GM23248 (cell line): Measurements from ENCODE around the gene TMEM270. TPM values are rescaled to one million over a fixed set of nuclear protein-coding genes. Genes with fewer than 3 reads are reported as not detected.
A peak's percentile ranks its signal among the peaks of the same experiment; 100 is the strongest.

Experiments
- DNase-seq: peaks from one replicate; pipeline ENCODE4 v3.0.0-alpha.2; 2015
- H2AFZ ChIP-seq: fragments of 200-600 bp; sonication (generic); 2 replicates; pipeline ENCODE4 v1.6.1; 2016; ENCODE audit warnings: antibody characterized with exemption
- H3F3A ChIP-seq: fragments of 200-600 bp; sonication (generic); 2 replicates; pipeline ENCODE4 v1.6.1; 2016; ENCODE audit warnings: mild to moderate bottlenecking, antibody characterized with exemption, mixed run types; ENCODE audit not compliant: insufficient read depth
- H3K27ac ChIP-seq: fragments of 200-600 bp; sonication (generic); 2 replicates; pipeline ENCODE4 v1.5.1; 2016; ENCODE audit warnings: mild to moderate bottlenecking
- H3K27me3 ChIP-seq: fragments of 200-600 bp; sonication (generic); replicated peaks from 2 replicates; pipeline ENCODE4 v1.6.1; 2016; ENCODE audit warnings: mild to moderate bottlenecking; ENCODE audit not compliant: insufficient read depth
- H3K36me3 ChIP-seq: fragments of 200-600 bp; sonication (generic); 2 replicates; pipeline ENCODE4 v1.6.1; 2016; ENCODE audit warnings: low read depth, mild to moderate bottlenecking
- H3K4me1 ChIP-seq: fragments of 200-600 bp; sonication (generic); 2 replicates; pipeline ENCODE4 v1.6.1; 2016; ENCODE audit warnings: mild to moderate bottlenecking; ENCODE audit not compliant: insufficient read depth
- H3K4me2 ChIP-seq: fragments of 200-600 bp; sonication (generic); one replicate; pipeline ENCODE4 v1.6.1; 2016; ENCODE audit warnings: mild to moderate bottlenecking; ENCODE audit not compliant: unreplicated experiment
- H3K4me3 ChIP-seq: fragments of 200-600 bp; sonication (generic); 2 replicates; pipeline ENCODE4 v1.5.1; 2016; ENCODE audit warnings: mild to moderate bottlenecking
- H3K79me2 ChIP-seq: fragments of 200-600 bp; sonication (generic); 2 replicates; pipeline ENCODE4 v1.6.1; 2016; ENCODE audit warnings: mild to moderate bottlenecking; ENCODE audit not compliant: insufficient read depth
- H3K9ac ChIP-seq: fragments of 200-600 bp; sonication (generic); 2 replicates; pipeline ENCODE4 v1.6.1; 2016; ENCODE audit warnings: mild to moderate bottlenecking
- H3K9me2 ChIP-seq: fragments of 200-600 bp; sonication (generic); 2 replicates; pipeline ENCODE4 v1.6.1; 2016; ENCODE audit warnings: mixed run types, mild to moderate bottlenecking, moderate library complexity; ENCODE audit not compliant: insufficient read depth
- H3K9me3 ChIP-seq: fragments of 200-600 bp; sonication (generic); one replicate; pipeline ENCODE4 v1.6.1; 2017; ENCODE audit warnings: low read depth
- H4K20me1 ChIP-seq: fragments of 200-600 bp; sonication (generic); 2 replicates; pipeline ENCODE4 v1.6.0; 2016; ENCODE audit not compliant: insufficient read depth
- EZH2 ChIP-seq: fragments of 200-600 bp; sonication (generic); IDR thresholded peaks from 2 replicates; pipeline ENCODE4 v1.6.1; 2018; ENCODE audit warnings: antibody characterized with exemption, mild to moderate bottlenecking; ENCODE audit not compliant: insufficient read depth, poor library complexity, severe bottlenecking
- EZH2phosphoT487 ChIP-seq: fragments of 200-600 bp; sonication (generic); IDR thresholded peaks from 2 replicates; pipeline ENCODE4 v1.6.1; 2018; ENCODE audit warnings: antibody characterized with exemption, moderate library complexity, mild to moderate bottlenecking, low read depth; ENCODE audit not compliant: insufficient read depth
- WGBS, 2 experiments: methylation state at CpG; one replicate each; pipeline ENCODE4 v1.1.6; 2015 to 2017; ENCODE audit warnings: low lambda C conversion rate in 2 of 2, low coverage in 1 of 2; ENCODE audit errors: missing lambda C conversion rate in 2 of 2; 5-methylcytosine and 5-hydroxymethylcytosine counted together
- in situ Hi-C: fragments of 300-500 bp; cut with MboI; formaldehyde crosslinking; loops from 2 replicates; pipeline ENCODE4 v1.15.0; 2020
- polyA plus RNA-seq: library from polyadenylated mRNA; unstranded; fragments of >200 nt; fragmentation: Nextera tagmentation; extraction: Ambion mirVana; gene quantifications from 2 replicates; pipeline ENCODE4 v1.2.1, GENCODE V29; 2016
- total RNA-seq: library from RNA; depleted of rRNA; stranded (reverse); fragments of >200 nt; shearing (Covaris generic); gene quantifications from 2 replicates; pipeline ENCODE4 v1.2.3, GENCODE V29; 2014

TMEM270 gene
- total and polyA plus RNA-seq, 2 experiments from 2014 or later = not detected

GRCh38 chr7:73893342-73894101 lies 32.6 kb downstream of the TMEM270 start:
- WGBS, 2 experiments = 21 to 25% methylated on average over 18 to 19 of the region's 22 CpGs
- peak; percentile 56 for DNase-seq
- Histone ChIP-seq H3K27ac (peak overlapping the region; percentile 97), H3K79me2 (no peaks in the 10 kb centered on the region), H3K36me3 (no peaks in the 10 kb centered on the region), H3K27me3 (no peaks in the 10 kb centered on the region), H3K4me3 (no peak overlapping the region), H4K20me1 (no peaks in the 10 kb centered on the region), H3F3A (peaks cover 46% of the 10 kb centered on the region), H3K9ac (peak overlapping the region; percentile 70), H3K4me1 (peaks cover 53% of the 10 kb centered on the region), H3K9me3 (no peaks in the 10 kb centered on the region), H3K4me2 (peak overlapping the region; percentile 31), H2AFZ (no peak overlapping the region), H3K9me2 (no peaks in the 10 kb centered on the region)
- in situ Hi-C loops = no loop called here
- no peak for TF ChIP-seq EZH2phosphoT487
- no peak for TF ChIP-seq EZH2

GRCh38 chr7:73894166-73894565 lies 33.2 kb downstream of the TMEM270 start:
- peak overlapping the region; percentile 31 for H3K4me2 ChIP-seq
- H3K4me1 ChIP-seq = peaks cover 59% of the 10 kb centered on the region
- no peaks in the 10 kb centered on the region for H3K9me2 ChIP-seq
- H3K27ac ChIP-seq = peak overlapping the region; percentile 97
- 0 out of 2 replicates have a peak overlapping the region, but pooled peaks have one; percentile 19 for H3K4me3 ChIP-seq
- H4K20me1 ChIP-seq = no peaks in the 10 kb centered on the region
- no peak for TF ChIP-seq EZH2phosphoT487
- no peak for TF ChIP-seq EZH2
- peak overlapping the region; percentile 70 for H3K9ac ChIP-seq
- H3K27me3 ChIP-seq = no peaks in the 10 kb centered on the region
- H3K79me2 ChIP-seq = no peaks in the 10 kb centered on the region
- H3K9me3 ChIP-seq = no peaks in the 10 kb centered on the region
- H3K36me3 ChIP-seq = no peaks in the 10 kb centered on the region
- no peak overlapping the region for H2AFZ ChIP-seq
- WGBS, 2 experiments = 50 to 65% methylated on average over 6 of the region's 6 CpGs
- H3F3A ChIP-seq = peaks cover 46% of the 10 kb centered on the region
- in situ Hi-C loops = no loop called here
- DNase-seq = peak; percentile 22

- no peaks in the 10 kb centered on the region for H3K27me3 ChIP-seq
- H3K4me3 ChIP-seq = 0 out of 2 replicates have a peak overlapping the region, but pooled peaks have one; percentile 21
- H3K9me2 ChIP-seq = no peaks in the 10 kb centered on the region
- peak; percentile 99 for DNase-seq
- H3F3A ChIP-seq = peaks cover 46% of the 10 kb centered on the region
- peak overlapping the region; percentile 97 for H3K27ac ChIP-seq
- H4K20me1 ChIP-seq = no peaks in the 10 kb centered on the region
- H3K9me3 ChIP-seq = no peaks in the 10 kb centered on the region
- H3K4me2 ChIP-seq = peak overlapping the region; percentile 43
- H3K9ac ChIP-seq = peak overlapping the region; percentile 75
- in situ Hi-C loops = no loop called here
- H3K4me1 ChIP-seq = peaks cover 65% of the 10 kb centered on the region
- H3K79me2 ChIP-seq = no peaks in the 10 kb centered on the region
- no peaks in the 10 kb centered on the region for H3K36me3 ChIP-seq
- H2AFZ ChIP-seq = no peak overlapping the region
- 2% methylated on average over 20 of the region's 20 CpGs for WGBS, 2 experiments
- no peak for TF ChIP-seq EZH2phosphoT487
- TF ChIP-seq EZH2 = no peak
Observed at GRCh38 chr7:73894733-73895551, 34.0 kb downstream of the TMEM270 start.

GRCh38 chr7:73895626-73896025 lies 34.7 kb downstream of the TMEM270 start:
- WGBS, 2 experiments = 18 to 24% methylated on average over 3 of the region's 3 CpGs

More at GRCh38 chr7:73895626-73896025, 34.7 kb downstream of the TMEM270 start:
- H3K9ac ChIP-seq = peak overlapping the region; percentile 75
- in situ Hi-C loops = no loop called here
- H3K27me3 ChIP-seq = no peaks in the 10 kb centered on the region
- H4K20me1 ChIP-seq = no peaks in the 10 kb centered on the region
- no peak overlapping the region for H2AFZ ChIP-seq
- peaks cover 46% of the 10 kb centered on the region for H3F3A ChIP-seq
- peak; percentile 26 for DNase-seq
- H3K4me3 ChIP-seq = peak overlapping the region; percentile 21; the same call in 1 of the 2 replicates
- no peaks in the 10 kb centered on the region for H3K9me3 ChIP-seq
- H3K9me2 ChIP-seq = no peaks in the 10 kb centered on the region
- H3K4me2 ChIP-seq = peak overlapping the region; percentile 43
- H3K36me3 ChIP-seq = no peaks in the 10 kb centered on the region
- peak overlapping the region; percentile 97 for H3K27ac ChIP-seq
- TF ChIP-seq EZH2 (no peak), EZH2phosphoT487 (no peak)
- peaks cover 72% of the 10 kb centered on the region for H3K4me1 ChIP-seq
- no peaks in the 10 kb centered on the region for H3K79me2 ChIP-seq
